Left lung (tissue), 10 donors: ENCODE measurements around the gene FRMD1. TPM values are rescaled to one million over a fixed set of nuclear protein-coding genes. Genes with fewer than 3 reads are reported as not detected.

Source experiments
- ATAC-seq: fragments of 200-7000 bp; cut with Tn5 transposase; one replicate; pipeline ENCODE4 v1.9.1; 2020; ENCODE audit warnings: moderate library complexity
- DNase-seq, 4 donors: peaks; one replicate each; pipeline ENCODE4 v3.0.0-alpha.2; 2013 to 2020
- H3K27ac ChIP-seq, 2 donors: fragments of 200-600 bp; sonication (generic) in 1 of 2; one replicate each; pipeline versions ENCODE4 v1.5.0 to v1.8.0; 2020 to 2021
- H3K27me3 ChIP-seq, 2 donors: fragments of 200-600 bp; sonication (generic) in 1 of 2; one replicate each; pipeline versions ENCODE4 v1.5.0 to v1.8.0; 2020 to 2021
- H3K36me3 ChIP-seq, 2 donors: fragments of 200-600 bp; sonication (generic) in 1 of 2; one replicate each; pipeline versions ENCODE4 v1.5.0 to v1.8.0; 2020 to 2021
- H3K4me1 ChIP-seq, 2 donors: fragments of 200-600 bp; one replicate each; pipeline ENCODE4 v1.8.0; 2021
- H3K4me3 ChIP-seq, 2 donors: fragments of 200-600 bp; sonication (generic) in 1 of 2; one replicate each; pipeline versions ENCODE4 v1.5.0 to v1.8.0; 2020 to 2021; ENCODE audit warnings: mild to moderate bottlenecking in 1 of 2
- H3K9me3 ChIP-seq, 2 donors: fragments of 200-600 bp; sonication (generic) in 1 of 2; one replicate each; pipeline versions ENCODE4 v1.5.0 to v1.8.0; 2020 to 2021
- intact Hi-C, 2 donors: fragments of 100-400 bp; cut with DNase I; formaldehyde crosslinking; loops; one replicate each; pipeline versions ENCODE4 v1.11.2 to v1.14.2; 2022
- polyA plus RNA-seq, 6 donors: library from polyadenylated mRNA; unstranded; fragments of 120-200 nt; gene quantifications; one replicate each; pipeline ENCODE4 v1.2.1, GENCODE V29; 2013; ENCODE audit not compliant: insufficient read length in 6 of 6
- total RNA-seq, 2 donors: library from RNA; stranded (reverse); fragmentation: NEBNext Ultra II Directional; extraction: Animal tissue kit (Norgen Biotek cat#: 25700); gene quantifications; one replicate each; pipeline ENCODE4 v1.2.1, GENCODE V29; 2021
- TF ChIP-seq, protein P1 (sequence below), 2 donors: fragments of 200-600 bp; sonication (generic) in 1 of 2; IDR thresholded peaks; one replicate each; pipeline versions ENCODE4 v1.5.0 to v1.8.0; 2021; ENCODE audit warnings: antibody characterized with exemption in 2 of 2
- donor health status: DM: no; HTN: yes; CAD: no.
- donor health status: DM: no; HTN: no; CAD: no.

FRMD1 gene
- total and polyA plus RNA-seq, 8 donors = 3.4 to 7.2 (median 6.0) TPM; not detected in 2

DNA sequence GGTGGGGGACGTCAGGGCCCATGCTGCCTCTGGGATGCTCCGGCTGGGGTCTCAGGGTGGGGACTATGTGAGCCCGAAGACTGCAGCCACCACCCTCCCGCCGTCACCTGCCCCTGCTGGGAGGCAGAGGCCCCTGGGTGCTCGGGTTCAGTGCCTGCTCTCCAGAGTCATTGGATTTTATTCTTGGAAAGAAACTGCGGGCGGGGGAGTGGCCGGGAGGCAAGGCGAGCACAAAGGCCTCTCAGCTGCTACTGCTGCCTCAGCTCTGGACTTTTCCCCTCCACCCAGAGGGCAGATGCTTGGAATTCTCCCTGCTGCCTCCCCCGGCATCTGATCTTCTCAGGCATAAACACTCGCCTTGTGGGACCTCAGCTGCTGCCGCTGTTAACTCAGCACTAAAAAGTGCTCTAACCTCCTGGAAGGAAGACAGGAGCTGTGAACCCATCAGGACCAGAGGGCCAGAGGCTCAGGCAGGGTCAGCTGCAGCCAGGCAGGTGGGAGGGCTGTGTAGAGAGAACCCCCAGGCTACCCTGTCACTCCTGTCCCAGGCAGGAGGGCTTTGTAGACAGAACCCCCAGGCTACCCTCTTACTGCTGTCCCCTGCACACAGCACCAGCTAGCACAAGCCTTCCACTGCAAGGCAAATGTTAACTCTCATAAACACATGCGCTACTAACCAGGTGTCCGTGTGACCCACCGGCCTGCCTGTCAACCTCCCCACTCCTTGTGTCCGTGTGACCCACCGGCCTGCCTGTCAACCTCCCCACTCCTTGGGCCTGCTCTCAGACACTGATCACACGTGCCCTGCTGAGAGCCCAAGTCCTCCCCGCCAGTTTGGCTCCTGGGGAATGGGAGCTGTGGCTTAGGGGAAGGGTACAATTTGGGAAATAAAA, 9.4 kb upstream of the FRMD1 start:
- Histone ChIP-seq H3K4me1 (no peaks in the 10 kb centered on the region), H3K27me3 (no peaks in the 10 kb centered on the region), H3K4me3 (no peak overlapping the region), H3K9me3 (no peaks in the 10 kb centered on the region), H3K27ac (no peak overlapping the region), H3K36me3 (no peaks in the 10 kb centered on the region)
- intact Hi-C loops = no loop called here
- ATAC-seq (peak; percentile 61), DNase-seq (peak in 3 of 4 donors; percentile 65 to 81 (median 72))
- TF ChIP-seq, protein P1, sequence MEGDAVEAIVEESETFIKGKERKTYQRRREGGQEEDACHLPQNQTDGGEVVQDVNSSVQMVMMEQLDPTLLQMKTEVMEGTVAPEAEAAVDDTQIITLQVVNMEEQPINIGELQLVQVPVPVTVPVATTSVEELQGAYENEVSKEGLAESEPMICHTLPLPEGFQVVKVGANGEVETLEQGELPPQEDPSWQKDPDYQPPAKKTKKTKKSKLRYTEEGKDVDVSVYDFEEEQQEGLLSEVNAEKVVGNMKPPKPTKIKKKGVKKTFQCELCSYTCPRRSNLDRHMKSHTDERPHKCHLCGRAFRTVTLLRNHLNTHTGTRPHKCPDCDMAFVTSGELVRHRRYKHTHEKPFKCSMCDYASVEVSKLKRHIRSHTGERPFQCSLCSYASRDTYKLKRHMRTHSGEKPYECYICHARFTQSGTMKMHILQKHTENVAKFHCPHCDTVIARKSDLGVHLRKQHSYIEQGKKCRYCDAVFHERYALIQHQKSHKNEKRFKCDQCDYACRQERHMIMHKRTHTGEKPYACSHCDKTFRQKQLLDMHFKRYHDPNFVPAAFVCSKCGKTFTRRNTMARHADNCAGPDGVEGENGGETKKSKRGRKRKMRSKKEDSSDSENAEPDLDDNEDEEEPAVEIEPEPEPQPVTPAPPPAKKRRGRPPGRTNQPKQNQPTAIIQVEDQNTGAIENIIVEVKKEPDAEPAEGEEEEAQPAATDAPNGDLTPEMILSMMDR (IDR thresholded peaks at IDR 0.05) = no peak

DNA sequence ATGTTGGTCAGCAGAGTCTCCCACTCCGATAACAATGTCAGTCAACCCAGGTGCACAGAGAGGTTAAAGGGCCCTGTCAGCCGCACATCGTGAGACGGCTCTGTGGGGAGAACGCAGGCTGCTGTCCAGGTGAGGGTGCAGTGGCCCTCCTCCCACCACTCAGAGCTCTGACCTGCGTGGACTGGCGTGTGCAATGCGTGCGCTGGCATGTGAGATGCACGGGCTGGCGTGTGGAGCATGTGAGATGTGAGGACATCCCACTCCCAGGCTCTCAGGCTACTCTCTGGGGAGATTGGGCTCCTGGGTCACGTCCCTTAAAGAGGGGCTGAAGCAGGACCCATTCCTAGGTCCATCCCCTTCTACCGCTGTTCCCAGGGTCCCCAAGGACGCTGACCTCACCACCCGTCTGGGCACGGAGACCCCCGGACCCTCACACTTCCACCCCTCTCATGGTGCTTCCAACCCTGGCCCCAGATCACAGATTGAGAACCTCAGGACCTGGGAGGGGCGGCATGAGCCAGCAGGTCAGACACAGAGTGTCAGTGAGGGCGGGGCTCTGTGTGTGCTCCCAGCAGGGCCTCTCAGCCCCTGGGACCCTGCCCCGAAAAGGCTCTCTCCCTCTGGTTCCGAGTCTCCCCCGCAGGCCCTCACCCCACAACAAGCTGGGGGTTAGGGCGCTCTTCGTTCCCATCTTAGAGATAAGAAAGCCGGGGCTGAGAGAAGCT, 8.6 kb upstream of the FRMD1 start:
- H3K4me3 ChIP-seq = no peak overlapping the region
- DNase-seq (peak in 1 of 4 donors; percentile 55), ATAC-seq (no peak)
- no peaks in the 10 kb centered on the region for H3K9me3 ChIP-seq
- intact Hi-C loops = no loop called here
- H3K4me1 ChIP-seq = no peaks in the 10 kb centered on the region
- TF ChIP-seq, protein P1 (IDR thresholded peaks at IDR 0.05) = no peak
- no peak overlapping the region for H3K27ac ChIP-seq
- H3K27me3 ChIP-seq = no peaks in the 10 kb centered on the region
- H3K36me3 ChIP-seq = no peaks in the 10 kb centered on the region

DNA sequence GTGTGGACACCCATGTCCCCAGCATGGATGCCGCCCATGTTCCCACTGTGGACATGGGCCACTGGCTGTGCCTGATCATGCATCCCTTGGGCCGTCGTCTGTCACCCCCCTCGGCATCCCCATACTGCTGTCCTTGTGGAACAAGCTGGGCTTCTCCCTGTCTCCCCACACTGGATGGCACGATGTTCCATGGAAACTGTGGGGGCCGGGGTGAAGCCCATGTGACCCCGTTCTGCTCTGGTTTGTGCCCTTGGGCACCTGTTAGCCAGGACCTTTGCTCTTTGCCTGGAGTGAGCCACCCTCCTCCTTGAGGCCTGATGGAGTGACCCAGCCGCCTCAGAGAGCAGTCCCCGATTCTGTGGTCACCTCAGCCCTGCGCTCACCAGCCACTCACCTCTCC, 7.6 kb upstream of the FRMD1 start:
- Histone ChIP-seq H3K9me3 (no peaks in the 10 kb centered on the region), H3K27ac (no peak overlapping the region), H3K4me1 (no peaks in the 10 kb centered on the region), H3K36me3 (no peaks in the 10 kb centered on the region), H3K4me3 (no peak overlapping the region), H3K27me3 (no peaks in the 10 kb centered on the region)
- DNase-seq (peak in 1 of 4 donors; percentile 62), ATAC-seq (no peak)
- intact Hi-C loops = no loop called here
- TF ChIP-seq, protein P1 (IDR thresholded peaks at IDR 0.05) = no peak

DNA sequence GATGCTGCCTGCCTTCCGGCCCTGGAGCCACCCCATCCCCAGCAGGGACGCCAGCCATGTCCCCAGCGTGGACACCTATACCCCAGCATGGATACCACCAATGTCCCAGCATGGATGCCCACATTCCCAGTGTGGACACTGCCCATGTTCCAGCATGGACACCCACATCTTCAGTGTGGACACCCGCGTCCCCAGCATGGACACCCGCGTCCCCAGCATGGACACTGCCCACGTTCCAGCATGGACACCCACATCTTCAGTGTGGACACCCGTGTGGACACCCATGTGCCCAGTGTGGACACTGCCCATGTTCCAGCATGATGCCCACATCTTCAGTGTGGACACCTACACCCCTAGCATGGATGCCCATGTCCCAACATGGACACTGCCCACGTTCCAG, 7.1 kb upstream of the FRMD1 start:
- Histone ChIP-seq H3K4me3 (no peak overlapping the region), H3K4me1 (no peaks in the 10 kb centered on the region), H3K36me3 (no peaks in the 10 kb centered on the region), H3K27ac (no peak overlapping the region), H3K27me3 (no peaks in the 10 kb centered on the region), H3K9me3 (no peaks in the 10 kb centered on the region)
- TF ChIP-seq, protein P1 (IDR thresholded peaks at IDR 0.05) = no peak
- intact Hi-C loops = no loop called here
- no peak for ATAC-seq
- peak in 1 of 4 donors; percentile 58 for DNase-seq
